Ovary (tissue), 3 donors: Measurements from ENCODE around the gene SLC9A8.
"Not testable (repeated sequence)": the region's sequence is repeated elsewhere in the genome, so short reads cannot be mapped to it uniquely, and the experiment has no call there.

Source experiments
- EP300 ChIP-seq: sonication (generic); formaldehyde crosslinking; IDR thresholded peaks from one replicate; pipeline ENCODE4 v1.6.1; 2017; ENCODE audit warnings: antibody characterized with exemption
- POLR2A ChIP-seq: fragments of 450-650 bp; IDR thresholded peaks from one replicate; pipeline ENCODE4 v1.6.1; 2017; ENCODE audit warnings: antibody characterized with exemption, mild to moderate bottlenecking, moderate library complexity
- TF ChIP-seq, protein P1 (sequence below), 3 donors: fragments of 450-650 bp in 2 of 3; fragments of 200-600 bp in 1 of 3; IDR thresholded peaks; one replicate each; pipeline versions ENCODE4 v1.5.1 to v1.8.0; 2016 to 2022; ENCODE audit warnings: antibody characterized with exemption in 3 of 3, mild to moderate bottlenecking in 1 of 3
- donor health status: DM: no; HTN: no; CAD: no.

DNA sequence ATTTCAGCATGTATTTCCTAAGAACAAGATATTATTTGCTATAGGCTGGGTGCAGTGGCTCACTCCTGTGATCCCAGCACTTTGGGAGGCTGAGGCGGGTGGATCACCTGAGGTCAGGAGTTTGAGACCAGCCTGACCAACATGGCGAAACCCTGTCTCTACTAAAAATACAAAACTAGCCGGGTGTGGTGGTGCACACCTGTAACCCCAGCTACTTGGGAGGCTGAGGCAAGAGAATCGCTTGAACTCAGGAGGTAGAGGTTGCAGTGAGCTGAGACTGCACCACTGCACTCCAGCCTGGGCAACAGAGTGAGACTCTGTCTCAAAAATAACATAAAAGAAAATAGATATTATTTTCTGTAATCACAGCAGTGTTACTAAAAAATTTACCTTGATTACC is 30.2 kb upstream of the SLC9A8 start:
- TF ChIP-seq, protein P1, sequence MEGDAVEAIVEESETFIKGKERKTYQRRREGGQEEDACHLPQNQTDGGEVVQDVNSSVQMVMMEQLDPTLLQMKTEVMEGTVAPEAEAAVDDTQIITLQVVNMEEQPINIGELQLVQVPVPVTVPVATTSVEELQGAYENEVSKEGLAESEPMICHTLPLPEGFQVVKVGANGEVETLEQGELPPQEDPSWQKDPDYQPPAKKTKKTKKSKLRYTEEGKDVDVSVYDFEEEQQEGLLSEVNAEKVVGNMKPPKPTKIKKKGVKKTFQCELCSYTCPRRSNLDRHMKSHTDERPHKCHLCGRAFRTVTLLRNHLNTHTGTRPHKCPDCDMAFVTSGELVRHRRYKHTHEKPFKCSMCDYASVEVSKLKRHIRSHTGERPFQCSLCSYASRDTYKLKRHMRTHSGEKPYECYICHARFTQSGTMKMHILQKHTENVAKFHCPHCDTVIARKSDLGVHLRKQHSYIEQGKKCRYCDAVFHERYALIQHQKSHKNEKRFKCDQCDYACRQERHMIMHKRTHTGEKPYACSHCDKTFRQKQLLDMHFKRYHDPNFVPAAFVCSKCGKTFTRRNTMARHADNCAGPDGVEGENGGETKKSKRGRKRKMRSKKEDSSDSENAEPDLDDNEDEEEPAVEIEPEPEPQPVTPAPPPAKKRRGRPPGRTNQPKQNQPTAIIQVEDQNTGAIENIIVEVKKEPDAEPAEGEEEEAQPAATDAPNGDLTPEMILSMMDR (IDR thresholded peaks at IDR 0.05) = not testable (repeated sequence)
- not testable (repeated sequence) for TF ChIP-seq POLR2A, EP300
